Neural progenitor cell (in vitro differentiated cells): ENCODE results near the gene MTMR12.

Experiments used
- CTCF ChIP-seq: fragments of 200-600 bp; sonication (generic); IDR thresholded peaks from 2 replicates; pipeline ENCODE4 v1.5.1; 2017; ENCODE audit warnings: antibody characterized with exemption, mild to moderate bottlenecking
- EZH2 ChIP-seq: fragments of 200-600 bp; sonication (generic); IDR thresholded peaks from 2 replicates; pipeline ENCODE4 v1.6.1; 2017; ENCODE audit warnings: antibody characterized with exemption, mild to moderate bottlenecking, moderate library complexity
- EZH2phosphoT487 ChIP-seq: fragments of 200-600 bp; sonication (generic); IDR thresholded peaks from 2 replicates; pipeline ENCODE4 v1.6.1; 2017; ENCODE audit warnings: antibody characterized with exemption

GRCh38 chr5:32207355-32207634 is 105.4 kb downstream of the MTMR12 start:
- TF ChIP-seq CTCF (no peak), EZH2phosphoT487 (no peak), EZH2 (no peak)
